Adrenal gland (tissue), 5 donors: ENCODE data around the gene EXD3.

Source experiments
- CTCF ChIP-seq, 6 experiments: fragments of 450-650 bp in 4 of 6; fragments of 200-600 bp in 2 of 6; sonication (generic) in 1 of 6; IDR thresholded peaks; 1 replicate in 5 of 6; 2 replicates in 1 of 6; pipeline versions ENCODE4 v1.5.1 to v1.8.0; 2016 to 2021; ENCODE audit warnings: antibody characterized with exemption in 6 of 6, mild to moderate bottlenecking in 2 of 6, moderate library complexity in 1 of 6
- POLR2A ChIP-seq, 2 donors: fragments of 450-650 bp; IDR thresholded peaks; one replicate each; pipeline ENCODE4 v1.6.1; 2017; ENCODE audit warnings: antibody characterized with exemption in 2 of 2, mild to moderate bottlenecking in 2 of 2, moderate library complexity in 1 of 2
- donor health status: DM: no; HTN: no; CAD: no.

GRCh38 chr9:137463931-137464290 is 40.9 kb upstream of the EXD3 start:
- TF ChIP-seq POLR2A (IDR thresholded peaks at IDR 0.05) = no peak
- TF ChIP-seq CTCF (IDR thresholded peaks at IDR 0.05) = no peak
